Breast epithelium (tissue), 4 donors: Measurements from ENCODE around the gene CNNM4. TPM values are rescaled to one million over a fixed set of nuclear protein-coding genes. Genes with fewer than 3 reads are reported as not detected.

Source experiments
- DNase-seq, 2 donors: peaks; one replicate each; pipeline ENCODE4 v3.0.0-alpha.2; 2019; ENCODE audit warnings: low spot score in 2 of 2
- H3K27ac ChIP-seq, 2 donors: fragments of 200-600 bp; sonication (generic) in 1 of 2; one replicate each; pipeline ENCODE4 v1.5.1; 2016 to 2019; ENCODE audit warnings: mild to moderate bottlenecking in 1 of 2
- H3K27me3 ChIP-seq, 2 donors: fragments of 200-600 bp; sonication (generic) in 1 of 2; one replicate each; pipeline versions ENCODE4 v1.5.1 to v1.6.0; 2017 to 2019; ENCODE audit warnings: control low read depth in 1 of 2, mild to moderate bottlenecking in 1 of 2
- H3K36me3 ChIP-seq: fragments of 200-600 bp; one replicate; pipeline ENCODE4 v1.5.1; 2019
- H3K4me1 ChIP-seq, 2 donors: fragments of 200-600 bp; sonication (generic); one replicate each; pipeline ENCODE4 v1.5.1; 2016 to 2019; ENCODE audit warnings: control low read depth in 1 of 2
- H3K4me3 ChIP-seq, 3 donors: fragments of 200-600 bp; sonication (generic); 1 replicate in 2 of 3; 2 replicates in 1 of 3; pipeline ENCODE4 v1.5.1; 2016 to 2019; ENCODE audit warnings: mild to moderate bottlenecking in 3 of 3, moderate library complexity in 2 of 3
- H3K9me3 ChIP-seq, 2 donors: fragments of 200-600 bp; sonication (generic) in 1 of 2; one replicate each; pipeline ENCODE4 v1.5.1; 2016 to 2019; ENCODE audit warnings: control low read depth in 1 of 2
- POLR2A ChIP-seq: fragments of 450-650 bp; IDR thresholded peaks from one replicate; pipeline ENCODE4 v1.6.1; 2016; ENCODE audit warnings: antibody characterized with exemption, mild to moderate bottlenecking, moderate library complexity
- POLR2AphosphoS5 ChIP-seq, 3 donors: sonication (generic); formaldehyde crosslinking; IDR thresholded peaks; one replicate each; pipeline ENCODE4 v1.6.1; 2017; ENCODE audit warnings: antibody characterized with exemption in 3 of 3
- intact Hi-C: fragments of 100-400 bp; cut with DNase I; formaldehyde crosslinking; loops from one replicate; pipeline ENCODE4 v1.15.1; 2023; ENCODE audit warnings: low total_unique reads
- total RNA-seq, 3 donors: library from RNA; depleted of rRNA; stranded (reverse); fragments of >200 nt; gene quantifications; one replicate each; pipeline ENCODE4 v1.1.0, GENCODE V29; 2016
- TF ChIP-seq, protein P1 (sequence below), 3 donors: fragments of 450-650 bp; IDR thresholded peaks; one replicate each; pipeline ENCODE4 v1.5.1; 2016 to 2017; ENCODE audit warnings: antibody characterized with exemption in 3 of 3, mild to moderate bottlenecking in 3 of 3, moderate library complexity in 3 of 3

CNNM4 gene
- total RNA-seq, 3 donors from 2014 or later, result 2.7 to 12.1 (median 9.5) TPM

DNA sequence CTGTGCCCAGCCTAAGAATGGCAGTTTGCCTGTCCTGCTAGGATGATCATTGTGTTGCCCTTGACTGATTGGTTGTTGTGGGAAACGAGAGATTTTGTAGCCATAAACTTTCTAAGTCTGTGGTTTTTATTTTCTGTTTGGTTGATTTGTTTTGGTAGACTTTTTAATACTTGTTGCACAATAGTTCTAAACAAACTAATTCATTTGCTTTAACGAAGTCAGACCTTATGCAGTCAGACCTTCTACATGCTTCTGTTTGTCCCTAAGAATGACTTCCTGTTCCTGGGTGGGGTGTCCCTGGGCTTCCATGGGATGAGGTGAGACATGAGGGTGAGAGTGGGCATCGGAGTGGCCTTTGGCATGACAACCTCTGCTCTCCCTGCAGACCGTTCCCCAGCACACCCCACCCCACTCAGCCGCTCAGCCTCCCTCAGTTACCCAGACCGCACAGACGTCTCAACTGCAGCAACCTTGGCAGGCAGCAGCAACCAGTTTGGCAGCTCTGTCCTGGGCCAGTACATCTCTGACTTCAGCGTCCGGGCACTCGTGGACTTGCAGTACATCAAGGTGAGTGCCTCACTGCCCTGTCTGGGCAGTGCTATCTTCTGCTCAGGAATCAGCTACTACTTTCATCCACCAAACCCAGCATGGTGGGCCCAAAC is 47.6 kb downstream of the CNNM4 start:
- Histone ChIP-seq H3K27me3 (no peaks in the 10 kb centered on the region), H3K36me3 (no peaks in the 10 kb centered on the region), H3K4me3 (no peak overlapping the region), H3K27ac (no peak overlapping the region), H3K9me3 (no peaks in the 10 kb centered on the region), H3K4me1 (no peaks in the 10 kb centered on the region)
- TF ChIP-seq POLR2A, result no peak
- TF ChIP-seq POLR2AphosphoS5 (IDR thresholded peaks at IDR 0.05), result no peak
- TF ChIP-seq, protein P1, sequence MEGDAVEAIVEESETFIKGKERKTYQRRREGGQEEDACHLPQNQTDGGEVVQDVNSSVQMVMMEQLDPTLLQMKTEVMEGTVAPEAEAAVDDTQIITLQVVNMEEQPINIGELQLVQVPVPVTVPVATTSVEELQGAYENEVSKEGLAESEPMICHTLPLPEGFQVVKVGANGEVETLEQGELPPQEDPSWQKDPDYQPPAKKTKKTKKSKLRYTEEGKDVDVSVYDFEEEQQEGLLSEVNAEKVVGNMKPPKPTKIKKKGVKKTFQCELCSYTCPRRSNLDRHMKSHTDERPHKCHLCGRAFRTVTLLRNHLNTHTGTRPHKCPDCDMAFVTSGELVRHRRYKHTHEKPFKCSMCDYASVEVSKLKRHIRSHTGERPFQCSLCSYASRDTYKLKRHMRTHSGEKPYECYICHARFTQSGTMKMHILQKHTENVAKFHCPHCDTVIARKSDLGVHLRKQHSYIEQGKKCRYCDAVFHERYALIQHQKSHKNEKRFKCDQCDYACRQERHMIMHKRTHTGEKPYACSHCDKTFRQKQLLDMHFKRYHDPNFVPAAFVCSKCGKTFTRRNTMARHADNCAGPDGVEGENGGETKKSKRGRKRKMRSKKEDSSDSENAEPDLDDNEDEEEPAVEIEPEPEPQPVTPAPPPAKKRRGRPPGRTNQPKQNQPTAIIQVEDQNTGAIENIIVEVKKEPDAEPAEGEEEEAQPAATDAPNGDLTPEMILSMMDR (IDR thresholded peaks at IDR 0.05), result no peak
- intact Hi-C loops, result no loop called here
- DNase-seq, result peak; percentile 48 to 71

DNA sequence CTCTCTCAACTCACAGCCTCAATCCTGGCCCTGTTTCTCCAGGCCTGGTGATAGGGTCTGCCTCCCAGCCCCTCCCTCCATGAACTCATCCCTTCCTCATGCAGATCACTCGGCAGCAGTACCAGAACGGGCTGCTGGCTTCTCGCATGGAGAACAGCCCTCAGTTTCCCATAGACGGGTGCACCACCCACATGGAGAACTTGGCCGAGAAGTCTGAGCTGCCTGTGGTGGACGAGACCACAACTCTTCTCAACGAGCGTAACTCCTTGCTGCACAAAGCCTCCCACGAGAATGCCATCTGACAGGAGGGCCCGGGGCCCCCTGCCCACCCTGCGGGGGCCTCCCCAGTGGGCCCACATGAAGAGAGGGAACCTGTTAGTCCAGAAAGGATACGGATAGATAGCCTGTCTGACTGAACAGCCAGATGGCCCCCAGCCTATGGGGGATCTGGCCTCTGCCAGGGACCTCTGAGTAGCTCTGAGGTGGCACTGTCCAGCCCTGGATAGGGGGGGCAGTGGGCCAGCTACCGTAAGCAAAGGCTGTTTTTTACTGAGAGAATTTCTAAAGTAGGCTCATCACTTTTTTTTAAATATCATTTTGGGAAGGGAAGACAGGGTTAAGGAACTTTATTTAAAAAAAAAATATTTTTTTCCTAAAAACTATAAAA is 48.6 kb downstream of the CNNM4 start:
- Histone ChIP-seq H3K27me3 (no peaks in the 10 kb centered on the region), H3K9me3 (no peaks in the 10 kb centered on the region), H3K27ac (no peak overlapping the region), H3K36me3 (no peaks in the 10 kb centered on the region), H3K4me3 (no peak overlapping the region), H3K4me1 (no peaks in the 10 kb centered on the region)
- DNase-seq, result no peak
- TF ChIP-seq POLR2AphosphoS5 (IDR thresholded peaks at IDR 0.05) (no peak), POLR2A (no peak)
- TF ChIP-seq, protein P1 (IDR thresholded peaks at IDR 0.05), result no peak
- intact Hi-C loops, result no loop called here

DNA sequence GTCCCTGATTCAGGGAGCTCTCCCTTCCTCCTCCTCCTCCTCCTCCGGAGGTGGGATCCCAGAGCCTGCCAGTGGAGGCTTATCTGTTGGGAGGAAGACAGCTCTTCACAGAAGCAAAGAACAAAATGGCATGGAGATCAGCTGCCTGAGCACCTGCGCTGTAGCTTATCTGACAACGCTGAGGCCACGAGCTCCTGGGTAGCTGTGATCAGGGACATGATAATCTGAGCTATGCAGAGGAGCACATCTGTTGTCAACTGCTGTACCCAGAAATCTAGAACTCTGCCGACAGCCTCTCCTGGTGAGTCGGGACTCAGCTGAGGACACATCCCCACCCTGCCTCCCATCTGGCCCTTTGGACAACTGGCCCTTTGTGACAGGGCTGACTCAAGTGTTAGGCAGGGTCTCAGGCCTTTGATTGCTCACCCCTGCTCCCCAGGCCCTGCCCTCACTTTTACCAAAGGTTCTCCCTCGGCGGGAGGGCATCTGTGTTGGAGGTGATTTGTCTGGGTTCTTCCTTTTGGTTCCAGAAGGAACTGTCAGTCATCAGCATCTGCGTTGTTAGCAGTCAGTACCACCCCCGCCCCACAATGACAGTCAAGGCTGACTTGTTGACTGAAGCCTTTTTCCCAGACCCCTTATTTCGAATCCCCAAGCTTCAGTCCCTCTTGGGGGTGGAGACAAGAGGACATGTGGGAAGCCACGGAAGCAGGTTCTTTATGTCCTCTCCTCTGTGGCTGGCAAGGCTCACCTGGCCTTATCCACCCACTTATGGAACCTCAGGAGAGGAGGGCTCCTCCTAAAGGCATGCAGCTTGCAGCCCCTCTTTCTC is 49.5 kb downstream of the CNNM4 start:
- Histone ChIP-seq H3K4me3 (no peak overlapping the region), H3K27ac (no peak overlapping the region), H3K27me3 (no peaks in the 10 kb centered on the region), H3K36me3 (no peaks in the 10 kb centered on the region), H3K4me1 (no peaks in the 10 kb centered on the region), H3K9me3 (no peaks in the 10 kb centered on the region)
- no peak for TF ChIP-seq POLR2A
- TF ChIP-seq, protein P1 (IDR thresholded peaks at IDR 0.05), result no peak
- TF ChIP-seq POLR2AphosphoS5 (IDR thresholded peaks at IDR 0.05), result no peak
- intact Hi-C loops, result no loop called here
- DNase-seq, result no peak

DNA sequence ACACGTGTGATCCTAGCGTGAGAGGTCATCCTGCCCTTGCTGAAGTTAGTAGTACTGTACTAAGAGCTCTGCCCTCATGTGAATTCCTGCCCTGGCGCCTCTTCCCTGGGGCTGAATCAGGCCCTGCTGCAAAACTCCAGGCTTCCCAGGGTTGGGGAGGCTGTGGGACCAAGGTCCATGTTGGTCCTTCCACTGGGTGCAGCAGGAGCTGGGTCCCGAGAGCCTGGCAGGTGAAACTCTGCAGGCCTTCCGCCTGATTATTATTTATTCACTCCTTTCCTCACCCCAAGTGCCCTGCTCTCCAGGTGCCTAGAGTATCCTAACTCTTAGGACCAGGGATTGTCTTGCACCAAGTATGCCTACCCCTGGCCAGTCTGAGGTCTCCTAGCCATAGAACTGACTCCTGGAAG is 50.1 kb downstream of the CNNM4 start:
- Histone ChIP-seq H3K36me3 (no peaks in the 10 kb centered on the region), H3K4me3 (no peak overlapping the region), H3K4me1 (no peaks in the 10 kb centered on the region), H3K27ac (no peak overlapping the region), H3K9me3 (no peaks in the 10 kb centered on the region), H3K27me3 (no peaks in the 10 kb centered on the region)
- intact Hi-C loops, result no loop called here
- no peak for DNase-seq
- TF ChIP-seq, protein P1 (IDR thresholded peaks at IDR 0.05), result no peak
- TF ChIP-seq POLR2AphosphoS5 (IDR thresholded peaks at IDR 0.05) (no peak), POLR2A (no peak)

DNA sequence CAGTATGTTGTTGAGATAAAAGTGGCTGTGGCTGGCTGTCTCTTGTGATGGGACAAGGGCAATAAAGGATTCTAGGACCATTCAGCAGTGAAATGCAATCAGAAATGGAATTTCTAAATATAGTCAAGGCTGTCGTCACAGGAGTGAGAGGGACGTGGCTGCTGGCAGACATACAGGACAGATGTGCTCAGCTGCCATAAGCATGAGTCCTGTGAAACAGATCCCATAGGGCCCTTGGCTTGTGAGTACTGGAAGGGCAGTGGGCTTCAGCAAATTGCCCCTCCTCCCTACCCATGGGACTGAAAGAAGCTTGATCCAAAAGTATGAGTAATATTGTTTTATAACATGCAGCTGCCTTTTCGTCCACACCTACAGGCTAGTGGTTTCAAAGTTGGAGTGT is 51.2 kb downstream of the CNNM4 start:
- H3K9me3 ChIP-seq, result no peaks in the 10 kb centered on the region
- H3K27ac ChIP-seq, result no peak overlapping the region
- H3K36me3 ChIP-seq, result no peaks in the 10 kb centered on the region
- DNase-seq, result no peak
- peaks cover 0 to 1% of the 10 kb centered on the region in 2 donors for H3K4me1 ChIP-seq
- H3K4me3 ChIP-seq, result no peak overlapping the region
- intact Hi-C loops, result no loop called here
- TF ChIP-seq POLR2A (no peak), POLR2AphosphoS5 (IDR thresholded peaks at IDR 0.05) (no peak)
- TF ChIP-seq, protein P1 (IDR thresholded peaks at IDR 0.05), result no peak
- no peaks in the 10 kb centered on the region for H3K27me3 ChIP-seq
